OCI-LY1 (cell line): ENCODE results near the gene DUSP9.

Experiments
- CTCF ChIP-seq: fragments of 200-600 bp; sonication (generic), shearing (Covaris generic); IDR thresholded peaks from 2 replicates; pipeline ENCODE4 v1.5.1; 2017; ENCODE audit warnings: mild to moderate bottlenecking, antibody characterized with exemption, low read length, moderate library complexity, mixed read lengths
- EZH2 ChIP-seq: fragments of 200-600 bp; sonication (generic), shearing (Covaris generic); IDR thresholded peaks from 2 replicates; pipeline ENCODE4 v1.8.0; 2017; ENCODE audit warnings: borderline replicate concordance, mixed run types, mild to moderate bottlenecking, antibody characterized with exemption, low read length, moderate library complexity, mixed read lengths

- TF ChIP-seq CTCF (no peak), EZH2 (no peak)
These were observed 32.2 kb upstream of the DUSP9 start for GRCh38 chrX:153614818-153615217.
